ENCODE data around the gene RASA1.

DNA sequence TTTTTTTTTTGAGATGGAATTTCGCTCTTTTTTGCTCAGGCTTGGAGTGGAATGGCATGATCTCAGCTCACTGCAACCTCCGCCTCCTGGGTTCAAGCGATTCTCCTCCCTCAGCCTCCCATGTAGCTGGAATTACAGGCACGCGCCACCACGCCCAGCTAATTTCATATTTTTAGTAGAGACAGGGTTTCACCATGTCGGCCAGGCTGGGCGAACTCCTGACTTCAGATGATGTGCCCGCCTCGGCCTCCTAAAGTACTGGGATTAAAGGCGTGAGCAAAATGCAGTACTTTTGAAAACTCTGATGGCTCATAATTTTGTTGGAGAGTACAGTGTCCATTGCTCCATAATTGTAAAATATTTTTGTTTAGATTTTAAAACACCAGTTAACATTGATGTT, 92.4 kb downstream of the RASA1 start:
- TF ChIP-seq ZNF384 (IDR thresholded peaks at IDR 0.05; ENCODE audit: low read depth, low read length) (no peak), CTCF (IDR thresholded peaks at IDR 0.05 in 2 of 3, conservative IDR thresholded peaks at IDR 0.05 in 1 of 3; ENCODE audit: insufficient read depth in 2 of 3, low read depth in 1 of 3, low read length in 3 of 3) (no peak), SMAD3 (CRISPR knock-in tag; conservative IDR thresholded peaks at IDR 0.05) (no peak), TARDBP (IDR thresholded peaks at IDR 0.05) (no peak), RBM22 (IDR thresholded peaks at IDR 0.05; ENCODE audit: low read depth, low read length, poor library complexity, severe bottlenecking) (no peak), NFYB (IDR thresholded peaks at IDR 0.05; ENCODE audit: extremely low read depth, insufficient read length) (no peak), SMAD1 (IDR thresholded peaks at IDR 0.05; ENCODE audit: low read depth, low read length, partially characterized antibody) (no peak), SRSF9 (IDR thresholded peaks at IDR 0.05; ENCODE audit: borderline replicate concordance, low read depth, low read length) (no peak), ZNF239 (CRISPR knock-in tag; IDR thresholded peaks at IDR 0.05) (no peak), ZNF143 (CRISPR knock-in tag; IDR thresholded peaks at IDR 0.05) (no peak), POLR2A (conservative IDR thresholded peaks at IDR 0.05) (no peak), ZNF77 (CRISPR knock-in tag; IDR thresholded peaks at IDR 0.05) (no peak), ZNF232 (CRISPR knock-in tag; IDR thresholded peaks at IDR 0.05) (no peak)
- TF ChIP-seq, protein P1, sequence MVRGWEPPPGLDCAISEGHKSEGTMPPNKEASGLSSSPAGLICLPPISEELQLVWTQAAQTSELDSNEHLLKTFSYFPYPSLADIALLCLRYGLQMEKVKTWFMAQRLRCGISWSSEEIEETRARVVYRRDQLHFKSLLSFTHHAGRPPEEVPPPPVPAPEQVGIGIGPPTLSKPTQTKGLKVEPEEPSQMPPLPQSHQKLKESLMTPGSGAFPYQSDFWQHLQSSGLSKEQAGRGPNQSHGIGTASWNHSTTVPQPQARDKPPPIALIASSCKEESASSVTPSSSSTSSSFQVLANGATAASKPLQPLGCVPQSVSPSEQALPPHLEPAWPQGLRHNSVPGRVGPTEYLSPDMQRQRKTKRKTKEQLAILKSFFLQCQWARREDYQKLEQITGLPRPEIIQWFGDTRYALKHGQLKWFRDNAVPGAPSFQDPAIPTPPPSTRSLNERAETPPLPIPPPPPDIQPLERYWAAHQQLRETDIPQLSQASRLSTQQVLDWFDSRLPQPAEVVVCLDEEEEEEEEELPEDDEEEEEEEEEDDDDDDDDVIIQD (CRISPR knock-in tag; IDR thresholded peaks at IDR 0.05) = no peak

Measured in K562 (cell line).